ENCODE results near the gene ENO3.

ENO3 gene

DNA sequence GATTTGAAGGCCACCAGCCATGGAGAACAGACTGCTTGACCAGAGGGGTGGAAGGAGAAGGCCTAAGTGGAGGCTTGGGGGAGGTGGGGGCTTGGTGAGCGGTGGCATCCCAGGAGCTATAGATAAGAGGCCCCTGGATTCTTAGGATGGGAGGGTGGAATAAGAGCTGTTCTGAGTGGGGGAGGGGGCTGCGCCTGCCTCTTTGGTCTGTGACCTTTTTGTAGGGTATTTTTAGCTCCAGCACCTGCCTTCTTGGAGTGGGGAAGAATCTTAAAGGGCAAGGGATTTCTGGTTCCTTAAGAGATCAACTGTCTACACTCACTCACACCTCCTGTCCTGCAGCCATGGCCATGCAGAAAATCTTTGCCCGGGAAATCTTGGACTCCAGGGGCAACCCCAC, 567 bp downstream of the ENO3 start:
- no peak for DNase-seq

DNA sequence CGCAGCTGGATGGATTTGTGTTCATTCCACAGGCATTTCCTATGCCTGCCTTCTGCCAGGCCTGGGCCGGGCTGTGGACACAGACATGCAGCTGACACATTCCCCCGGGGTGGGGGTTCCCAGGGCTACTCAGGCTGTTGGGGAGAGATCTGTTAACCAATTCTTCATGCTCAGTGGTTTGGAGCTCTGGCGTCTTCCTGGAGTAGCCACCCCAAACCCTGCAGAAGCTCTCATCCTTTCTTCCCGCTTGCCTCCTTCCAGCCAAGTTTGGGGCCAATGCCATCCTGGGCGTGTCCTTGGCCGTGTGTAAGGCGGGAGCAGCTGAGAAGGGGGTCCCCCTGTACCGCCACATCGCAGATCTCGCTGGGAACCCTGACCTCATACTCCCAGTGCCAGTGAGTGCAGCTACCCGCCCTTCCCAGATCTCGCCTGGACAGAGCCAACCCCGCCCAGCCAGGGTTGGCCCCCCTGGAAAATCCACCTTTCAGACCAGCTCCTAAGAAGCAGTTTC, 2.6 kb downstream of the ENO3 start:
- DNase-seq = no peak

DNA sequence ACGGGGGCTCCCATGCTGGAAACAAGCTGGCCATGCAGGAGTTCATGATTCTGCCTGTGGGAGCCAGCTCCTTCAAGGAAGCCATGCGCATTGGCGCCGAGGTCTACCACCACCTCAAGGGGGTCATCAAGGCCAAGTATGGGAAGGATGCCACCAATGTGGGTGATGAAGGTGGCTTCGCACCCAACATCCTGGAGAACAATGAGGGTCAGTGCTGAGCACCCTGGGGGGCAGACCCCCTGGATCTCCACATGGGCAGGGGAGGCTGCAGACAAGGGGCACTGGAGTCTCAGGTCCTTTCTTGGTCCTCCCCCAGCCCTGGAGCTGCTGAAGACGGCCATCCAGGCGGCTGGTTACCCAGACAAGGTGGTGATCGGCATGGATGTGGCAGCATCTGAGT, 4.2 kb downstream of the ENO3 start:
- DNase-seq = no peak

DNA sequence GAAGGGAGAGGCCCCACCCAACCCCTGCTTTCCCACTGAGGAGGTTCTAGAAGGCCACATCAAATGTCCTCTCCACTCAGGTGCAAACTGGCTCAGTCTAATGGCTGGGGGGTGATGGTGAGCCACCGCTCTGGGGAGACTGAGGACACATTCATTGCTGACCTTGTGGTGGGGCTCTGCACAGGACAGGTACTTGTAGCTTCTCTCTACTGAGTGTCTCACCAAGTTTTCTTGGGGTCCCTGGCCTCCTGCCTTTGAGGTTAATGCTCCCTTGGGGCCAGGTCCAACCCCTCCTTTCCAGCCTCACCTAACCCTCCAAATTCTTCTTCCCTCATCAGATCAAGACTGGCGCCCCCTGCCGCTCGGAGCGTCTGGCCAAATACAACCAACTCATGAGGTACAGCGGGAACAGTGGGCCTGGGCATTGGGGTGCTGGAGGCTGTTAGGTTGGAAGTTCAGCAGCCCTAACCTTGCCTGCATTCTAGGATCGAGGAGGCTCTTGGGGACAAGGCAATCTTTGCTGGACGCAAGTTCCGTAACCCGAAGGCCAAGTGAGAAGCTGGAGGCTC, 5.7 kb downstream of the ENO3 start:
- DNase-seq = no peak

DNA sequence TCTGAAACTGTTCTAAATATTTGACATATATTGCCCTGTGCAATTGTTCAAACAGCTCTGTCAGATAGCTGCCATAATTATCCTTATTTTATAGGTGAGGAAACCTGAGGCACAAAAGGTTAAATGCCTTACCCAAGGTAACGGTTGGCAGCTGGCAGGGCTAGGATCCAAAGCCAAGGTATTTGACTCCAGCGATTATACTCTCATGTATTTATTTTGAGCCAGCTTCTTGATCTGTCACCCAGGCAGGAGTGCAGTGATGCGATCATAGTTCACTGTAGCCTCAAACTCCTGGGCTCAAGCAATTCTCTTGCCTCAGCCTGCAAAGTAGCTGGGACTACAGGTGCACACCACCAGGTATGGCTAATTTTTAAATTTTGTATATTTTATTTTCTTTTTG, 7.2 kb downstream of the ENO3 start:
- DNase-seq = no peak

DNA sequence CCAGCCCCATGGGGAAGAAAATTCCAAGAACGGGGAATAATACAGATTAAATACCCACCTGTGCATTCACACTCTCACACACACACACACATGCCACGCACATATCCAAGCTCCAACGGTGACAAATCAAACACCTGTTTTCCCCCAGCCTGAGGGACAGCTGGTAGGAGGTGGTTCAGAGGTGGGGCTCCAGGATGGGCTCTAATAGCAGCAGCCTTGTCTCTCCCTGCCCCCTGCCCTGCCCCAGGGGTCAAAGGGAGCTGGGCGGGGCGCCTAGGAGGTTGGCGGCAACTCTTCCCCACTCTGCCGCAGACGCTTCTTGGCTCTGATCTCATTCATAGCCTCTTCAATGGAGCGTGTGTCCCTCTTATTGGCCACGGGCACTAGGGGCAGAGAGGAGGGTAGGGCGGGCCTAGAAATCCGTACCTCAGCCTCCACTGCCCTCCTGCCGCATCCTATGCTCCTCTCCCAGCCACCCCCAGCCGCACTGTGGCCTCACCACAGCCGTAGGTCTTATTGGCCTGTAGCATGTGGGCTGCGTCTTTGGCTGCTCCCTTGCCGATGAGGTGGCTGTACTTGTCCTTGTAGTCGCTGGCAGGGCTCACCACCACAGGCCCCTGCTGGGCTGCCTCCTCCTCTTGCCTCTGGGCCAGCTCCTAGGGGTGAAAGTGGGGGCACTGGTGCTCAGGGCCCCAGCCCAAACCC, 8.5 kb downstream of the ENO3 start:
- DNase-seq = no peak

DNA sequence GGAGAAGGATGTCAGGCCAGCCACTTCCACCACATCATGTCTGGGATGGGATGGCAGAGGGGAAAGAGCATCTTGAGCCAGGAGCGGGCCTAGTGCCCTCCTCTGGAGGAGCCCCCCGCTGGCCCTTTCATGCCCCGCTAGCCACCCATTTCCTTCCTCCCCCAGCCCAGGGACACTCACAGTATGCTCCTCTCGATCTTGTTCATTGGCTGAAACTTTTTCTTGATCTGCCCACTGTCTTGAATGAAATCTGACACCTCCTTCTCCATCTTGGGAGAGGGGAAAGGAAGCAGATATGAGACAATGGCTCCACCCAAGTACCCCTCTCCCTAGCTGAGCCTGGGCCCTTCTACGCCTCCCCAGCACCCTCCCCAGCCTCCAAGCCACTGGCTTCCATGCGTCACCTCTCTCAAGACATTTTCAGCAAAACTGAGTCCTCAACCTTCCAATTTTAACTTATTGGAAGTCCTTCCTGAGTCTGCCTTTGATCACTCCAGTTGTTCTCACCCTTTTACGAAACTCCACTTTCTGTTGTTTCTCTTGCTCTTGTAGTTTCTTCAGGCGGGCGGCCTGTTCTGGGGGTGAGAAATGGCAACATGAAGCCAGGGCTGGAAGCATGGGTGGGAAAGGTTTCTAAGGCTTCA, 9.5 kb downstream of the ENO3 start:
- no peak for DNase-seq

DNA sequence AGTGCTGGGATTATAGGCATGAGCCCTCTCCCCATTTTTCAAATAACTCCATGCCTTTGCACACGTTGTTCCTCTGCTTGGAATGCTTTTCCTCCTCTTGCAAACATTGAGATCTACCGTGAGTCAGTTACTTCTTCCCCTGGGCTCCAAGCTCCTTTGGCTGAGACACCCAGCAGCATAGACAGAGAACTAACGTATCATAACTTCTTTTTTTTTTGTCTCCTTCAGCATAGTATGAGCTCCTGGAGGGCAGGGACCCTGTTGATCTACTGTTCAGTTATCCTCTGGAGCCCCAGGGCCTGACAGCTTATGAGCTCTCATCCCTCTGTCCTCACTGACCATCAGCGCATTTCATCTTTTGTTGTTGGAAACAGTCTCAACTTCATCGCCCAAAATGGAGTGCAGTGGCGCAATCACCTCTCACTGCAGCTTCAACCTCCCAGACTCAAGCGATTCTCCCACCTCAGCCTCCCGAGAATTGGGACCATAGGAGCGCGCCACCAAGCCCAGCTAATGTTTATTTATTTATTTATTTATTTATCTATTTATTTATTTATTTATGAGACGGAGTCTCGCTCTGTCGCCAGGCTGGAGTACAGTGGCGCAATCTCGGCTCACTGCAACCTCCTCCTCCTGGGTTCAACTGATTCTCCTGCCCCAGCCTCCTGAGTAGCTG, 14.5 kb downstream of the ENO3 start:
- no peak for DNase-seq

DNA sequence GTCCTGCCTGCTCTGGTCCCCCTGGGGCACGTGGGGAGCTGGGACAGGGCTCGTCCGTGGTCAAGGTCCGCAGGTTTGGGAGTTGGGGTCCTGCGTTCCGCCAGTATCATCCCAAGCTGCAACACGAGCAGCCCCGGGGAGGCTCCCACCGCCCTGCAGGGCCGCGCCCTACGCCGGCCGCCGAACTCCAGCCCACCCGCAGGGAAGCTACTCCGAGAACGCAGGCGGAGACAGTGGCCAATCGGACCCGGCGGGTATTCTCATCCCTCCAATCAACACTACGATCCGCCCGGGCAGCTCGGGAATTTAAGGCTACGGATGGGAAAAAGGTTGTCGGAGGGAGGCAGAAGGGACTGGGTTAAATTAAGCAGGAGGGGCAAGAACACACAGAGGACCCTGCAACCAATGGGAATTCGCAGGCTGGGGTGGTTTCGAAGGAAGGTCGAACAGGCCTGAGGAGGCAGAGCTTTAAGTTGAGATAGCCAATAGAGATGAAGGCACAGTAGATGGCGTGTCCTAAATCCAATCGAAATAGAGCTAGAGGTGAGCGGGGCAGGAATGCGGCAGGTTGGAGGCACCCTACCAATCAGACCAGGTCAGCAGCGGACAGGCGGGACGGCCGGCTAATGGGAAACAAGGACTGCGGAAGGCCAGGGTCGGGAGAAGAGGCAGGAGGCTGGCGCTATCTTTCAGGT, 16.1 kb downstream of the ENO3 start:
- peak; percentile 93 for DNase-seq

DNA sequence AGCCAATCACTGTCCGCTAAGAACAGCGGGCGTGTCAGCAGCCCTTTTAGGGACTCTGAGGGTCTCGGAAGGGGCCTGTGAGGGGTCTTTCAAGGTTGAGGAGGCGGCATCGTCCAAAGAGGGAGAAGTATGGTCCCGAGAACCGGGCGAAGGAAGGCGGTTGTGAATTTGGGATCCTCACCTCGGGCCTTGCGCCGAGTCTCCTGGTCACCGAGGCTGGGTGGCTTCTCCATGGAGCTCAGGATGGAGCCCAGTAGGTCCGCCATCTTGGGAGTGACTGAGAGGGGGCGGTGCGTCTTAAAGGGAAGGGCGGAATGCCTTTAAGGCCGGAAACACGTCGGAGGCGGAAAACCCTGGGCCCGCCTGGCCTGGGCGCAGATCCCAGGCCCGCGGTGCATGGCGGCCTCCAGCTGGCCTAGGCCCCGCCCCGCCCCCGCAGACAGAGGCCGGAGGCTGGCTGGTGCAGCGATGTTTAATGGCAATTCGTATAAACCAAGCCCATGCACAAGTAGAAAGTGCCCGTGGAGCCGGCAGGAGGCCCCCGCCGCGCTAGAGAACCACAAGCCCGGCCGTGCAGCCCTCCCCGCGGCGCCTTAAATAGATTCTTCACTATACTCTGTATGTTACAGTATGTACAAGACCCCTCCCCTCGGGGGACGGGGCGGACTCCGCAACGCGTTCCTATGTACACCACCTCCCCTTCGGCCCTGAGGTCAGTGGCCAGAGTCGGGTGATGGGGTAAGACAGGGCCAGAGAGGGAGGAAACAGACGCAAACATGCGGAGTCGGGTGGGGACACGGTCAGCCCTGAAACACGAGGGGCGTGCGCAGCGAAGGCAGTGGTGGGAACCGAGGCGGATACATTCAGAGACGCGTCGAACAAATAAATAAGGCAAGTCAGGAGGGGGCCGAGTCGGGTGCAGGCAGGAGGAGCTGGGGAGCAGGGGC, 16.9 kb downstream of the ENO3 start, which contains the start of gene SPAG7:
TSS of gene SPAG7 (minus strand) at position 279 of the 947 bp plus-strand sequence. CDS start at position 266, 13 bp downstream.
- DNase-seq = peak; percentile 62

DNA sequence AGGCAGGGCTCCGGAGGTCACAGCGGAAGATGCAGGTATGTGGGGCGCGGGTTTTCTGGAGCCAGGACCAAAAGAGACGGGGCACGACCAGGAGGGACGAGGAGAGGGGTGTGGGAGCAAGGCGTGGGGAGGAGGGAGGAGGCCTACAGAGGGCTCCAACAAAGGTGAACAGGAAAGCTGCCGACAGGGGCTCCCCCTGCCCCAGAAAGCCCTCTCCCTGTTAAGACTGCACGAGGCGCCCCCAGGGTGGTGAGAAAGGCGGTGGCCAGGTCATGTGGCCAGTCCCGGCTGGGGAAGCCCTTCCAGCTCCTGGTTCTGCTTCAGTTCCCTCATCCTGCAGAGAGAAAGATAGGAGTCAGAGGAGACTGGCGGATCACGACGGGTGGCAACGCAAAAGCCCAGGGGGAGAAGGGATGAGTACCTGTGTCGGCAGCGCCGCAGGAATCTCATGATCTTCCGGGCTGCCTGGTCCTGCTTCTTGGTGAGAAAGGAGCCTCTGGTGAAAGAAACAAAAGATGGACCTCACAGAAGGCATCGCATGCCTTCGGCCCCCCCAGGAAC, 17.6 kb downstream of the ENO3 start:
- no peak for DNase-seq

DNA sequence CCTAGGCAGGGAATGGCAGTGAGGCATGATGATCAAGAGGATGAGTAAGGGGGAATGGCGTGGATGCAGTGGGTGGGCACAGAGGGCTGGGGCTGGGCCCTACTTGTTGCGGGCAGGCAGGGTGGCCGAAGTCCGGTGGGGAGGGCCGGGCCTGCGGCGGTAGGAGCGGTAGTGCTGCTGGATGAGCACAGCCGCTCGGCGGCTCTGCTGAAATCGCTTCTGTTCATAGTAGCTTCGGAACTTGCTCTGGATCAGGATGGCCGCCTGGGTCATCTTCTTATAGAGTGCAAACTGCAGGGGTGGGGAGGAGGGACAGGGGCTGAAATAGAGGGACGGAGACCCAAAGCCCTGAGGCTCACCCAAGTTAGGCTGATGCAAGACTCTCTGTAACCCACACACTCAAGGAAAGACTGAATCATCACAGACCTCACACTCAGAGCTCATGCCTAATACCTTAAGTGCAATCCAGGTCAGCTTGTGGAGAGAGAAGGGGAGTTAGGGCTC, 18.2 kb downstream of the ENO3 start:
- no peak for DNase-seq

DNA sequence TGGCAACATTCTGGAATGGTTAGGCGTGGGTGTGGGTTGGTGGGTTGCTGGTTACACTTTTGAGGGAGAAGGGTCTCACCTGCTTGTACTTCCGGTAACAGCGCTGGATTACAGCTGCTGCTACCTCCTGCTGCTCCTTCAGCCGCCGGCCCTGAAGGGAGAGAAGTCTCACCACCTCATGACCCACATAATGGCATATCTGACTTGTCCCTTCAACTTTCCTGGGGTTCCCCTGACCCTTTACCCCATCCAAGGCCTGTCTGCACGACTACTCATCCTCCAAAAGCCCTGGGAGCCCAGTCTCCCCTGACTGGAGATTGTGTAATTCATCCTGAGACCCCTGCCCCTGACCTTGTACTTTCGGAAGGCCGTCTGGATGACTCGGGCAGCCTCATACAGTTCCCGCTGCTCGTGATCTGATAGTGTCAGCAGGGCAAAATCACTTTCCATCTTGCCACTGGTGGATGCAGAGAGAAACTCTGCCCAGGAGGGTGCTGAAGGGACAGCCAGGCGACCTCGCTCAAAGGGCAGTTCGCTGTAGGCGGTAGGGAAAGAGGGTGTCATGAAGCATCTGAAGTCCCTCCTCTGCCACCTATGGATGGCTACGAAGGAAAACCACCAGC, 18.7 kb downstream of the ENO3 start:
- DNase-seq = no peak

DNA sequence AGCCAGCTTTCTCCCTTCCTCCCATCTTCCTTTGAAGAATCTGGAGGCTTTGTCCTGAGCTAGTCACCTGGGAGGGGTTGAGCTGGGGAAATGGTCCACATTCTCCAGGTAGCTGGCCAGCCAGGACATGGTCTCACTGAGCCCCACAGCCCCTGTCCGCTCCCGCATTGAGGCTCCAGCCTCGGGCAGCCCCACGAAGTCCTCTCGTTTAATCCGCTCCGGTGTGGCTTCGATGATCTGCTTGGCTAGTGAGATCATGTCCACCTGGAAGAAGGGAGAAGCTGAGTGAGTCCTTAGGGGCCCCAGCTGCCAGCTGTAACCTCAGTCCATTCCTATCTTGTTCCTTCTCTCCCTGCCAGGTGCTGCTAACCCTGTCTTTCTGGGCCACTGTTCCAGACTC, 19.4 kb downstream of the ENO3 start:
- DNase-seq = no peak

DNA sequence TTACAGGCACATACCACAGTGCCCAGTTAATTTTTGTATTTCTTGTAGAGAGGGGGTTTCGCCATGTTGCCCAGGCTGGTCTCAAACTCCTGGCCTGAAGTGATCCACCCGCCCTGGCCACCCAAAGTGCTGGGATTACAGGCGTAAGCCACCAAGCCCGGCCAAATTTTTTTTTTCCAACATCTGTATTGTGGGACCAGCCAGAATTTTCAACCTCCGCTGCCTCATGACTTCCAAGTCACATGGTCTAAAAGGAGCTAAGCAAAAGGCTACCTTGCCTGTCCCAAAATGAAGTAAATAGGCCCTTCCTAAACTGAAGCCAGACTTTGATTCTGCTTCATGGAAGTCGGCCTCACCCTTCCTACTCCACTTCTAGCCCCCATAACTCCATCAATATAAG, 20.9 kb downstream of the ENO3 start:
- DNase-seq = no peak

DNA sequence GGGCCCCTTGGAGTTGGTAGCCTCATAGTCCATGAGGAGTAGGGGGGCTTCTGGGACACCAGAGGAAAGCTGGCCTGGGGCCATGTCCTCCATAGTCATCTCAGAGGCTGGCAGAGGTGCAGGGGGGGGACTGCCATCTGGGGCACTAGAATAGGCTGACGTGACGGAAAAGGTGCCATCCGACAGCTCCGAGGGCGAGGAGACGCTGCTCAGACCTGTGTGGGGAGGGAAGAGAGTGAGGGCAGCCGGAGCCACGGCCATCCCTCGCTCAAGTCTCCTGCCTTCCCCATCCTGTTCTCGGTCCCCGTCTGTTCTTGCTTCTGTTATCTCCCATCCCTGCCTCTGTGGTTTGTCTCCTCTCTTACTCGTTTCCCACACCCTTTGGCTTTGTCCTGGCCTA, 21.4 kb downstream of the ENO3 start:
- no peak for DNase-seq

DNA sequence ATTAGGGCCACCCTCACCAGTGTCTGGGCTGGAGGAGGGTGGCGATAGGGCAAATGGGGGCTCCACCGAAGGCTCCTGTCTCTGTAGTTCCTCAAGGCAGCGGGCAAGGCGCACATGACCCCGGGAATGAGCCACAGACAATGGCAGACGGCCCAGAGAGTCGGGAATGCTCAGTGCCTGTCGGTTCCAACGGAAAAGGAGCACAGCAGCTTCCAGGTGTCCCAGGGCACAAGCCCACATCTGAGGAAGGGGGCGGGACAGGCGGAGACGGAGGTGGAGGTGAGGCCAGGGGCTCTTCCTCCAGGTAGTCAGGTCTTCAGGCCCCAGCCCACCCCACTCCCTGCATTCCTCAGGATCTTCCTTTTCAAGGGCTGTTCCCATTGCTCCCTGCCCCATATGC, 21.8 kb downstream of the ENO3 start:
- no peak for DNase-seq

DNA sequence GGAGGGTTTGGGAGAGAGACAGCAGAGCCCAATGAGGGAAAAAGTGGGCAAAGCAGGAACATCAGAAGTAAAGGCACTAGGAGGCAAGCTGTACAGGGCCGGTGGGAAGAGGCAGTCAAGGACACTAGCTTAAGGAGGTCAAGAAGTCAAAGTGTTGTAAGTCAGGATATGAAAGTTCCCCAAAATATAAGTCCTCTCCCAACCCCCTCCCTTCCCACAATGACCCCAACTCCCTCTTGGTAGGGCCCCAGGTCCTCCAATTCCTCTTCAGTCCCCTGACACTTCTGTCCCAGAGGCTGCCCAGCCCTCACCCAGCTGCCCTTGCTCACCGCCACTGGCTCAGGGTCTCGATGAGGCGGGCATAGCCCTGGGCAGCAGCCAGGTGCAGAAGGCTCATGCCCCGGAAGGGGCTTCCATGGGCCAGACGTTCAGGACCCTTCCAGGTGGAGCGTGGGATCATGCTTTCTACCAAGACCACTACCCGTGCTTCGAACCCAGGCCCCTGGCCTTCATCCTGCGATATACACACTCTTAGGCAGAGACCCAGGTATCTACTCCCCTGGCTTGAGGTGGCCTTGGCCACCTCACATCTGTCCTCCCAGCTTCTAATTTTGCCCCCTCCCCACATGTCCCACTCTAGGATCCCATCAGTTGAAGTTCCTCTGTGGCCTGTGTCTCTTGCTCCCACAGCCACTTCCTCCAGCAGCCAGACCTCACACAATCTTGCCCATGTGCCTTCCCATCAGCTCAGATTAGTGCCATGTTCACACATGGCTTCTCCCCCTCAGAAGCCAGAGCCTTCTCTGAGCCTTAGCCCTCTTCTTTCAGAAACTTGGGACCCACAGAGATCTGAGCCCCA, 22.6 kb downstream of the ENO3 start:
- no peak for DNase-seq

DNA sequence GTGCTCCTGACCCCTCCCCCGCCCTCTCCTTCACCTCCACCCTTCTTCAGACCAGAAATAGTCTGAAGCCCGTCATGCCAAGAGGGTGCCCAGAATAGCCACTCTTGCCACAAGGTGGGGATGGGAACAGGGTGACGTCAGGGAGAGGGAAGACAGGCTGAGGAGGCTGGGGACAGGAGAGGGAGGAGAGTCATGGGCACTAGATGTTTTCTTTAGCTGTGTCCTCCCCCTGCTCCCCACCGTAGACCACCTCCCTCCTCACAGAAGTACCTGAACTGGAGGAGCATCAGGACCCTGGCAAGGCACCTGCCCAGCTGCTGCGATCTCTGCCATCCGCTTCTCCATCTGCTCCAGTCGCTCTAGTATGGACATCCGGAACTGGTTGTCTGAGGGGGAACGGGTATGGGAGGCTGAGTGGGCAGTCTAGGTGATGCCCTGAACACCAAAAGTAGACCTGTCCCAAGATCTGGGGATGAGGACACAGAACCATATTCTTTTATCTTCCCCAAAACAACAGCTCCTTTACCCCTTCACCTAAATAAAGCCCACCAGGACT, 23.3 kb downstream of the ENO3 start:
- no peak for DNase-seq

DNA sequence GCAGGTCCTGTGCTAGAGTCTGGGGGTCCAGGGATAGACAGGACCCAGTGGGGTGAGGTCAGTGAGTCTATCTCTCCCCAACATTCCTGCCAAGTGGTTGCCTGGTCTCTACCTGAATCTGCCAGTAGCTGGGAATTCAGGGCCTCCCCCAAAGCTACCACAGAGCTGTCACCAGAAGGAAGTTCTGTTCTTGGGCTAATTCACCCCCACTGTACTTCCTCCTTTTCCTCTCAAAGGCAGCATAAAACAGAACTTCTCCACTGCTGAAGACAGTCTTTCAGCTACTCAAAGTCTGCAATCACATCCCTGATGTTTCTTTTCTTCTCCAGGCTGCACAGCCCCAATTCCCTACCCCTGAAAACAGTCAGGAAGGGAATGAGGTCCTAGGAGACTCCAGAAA, 27.8 kb downstream of the ENO3 start:
- DNase-seq = no peak

Measured in NCI-H2029 treated with DMSO at 0.1 percent for 48 hours (cell line).